Measurements from ENCODE around the gene SNAPC2. TPM values are rescaled to one million over a fixed set of nuclear protein-coding genes. Genes with fewer than 3 reads are reported as not detected.

Gene SNAPC2
- total and polyA plus RNA-seq, 2 donors (not counting 1 experiment from before 2014, with no cell fraction given) = 19.9 to 21.7 TPM

DNA sequence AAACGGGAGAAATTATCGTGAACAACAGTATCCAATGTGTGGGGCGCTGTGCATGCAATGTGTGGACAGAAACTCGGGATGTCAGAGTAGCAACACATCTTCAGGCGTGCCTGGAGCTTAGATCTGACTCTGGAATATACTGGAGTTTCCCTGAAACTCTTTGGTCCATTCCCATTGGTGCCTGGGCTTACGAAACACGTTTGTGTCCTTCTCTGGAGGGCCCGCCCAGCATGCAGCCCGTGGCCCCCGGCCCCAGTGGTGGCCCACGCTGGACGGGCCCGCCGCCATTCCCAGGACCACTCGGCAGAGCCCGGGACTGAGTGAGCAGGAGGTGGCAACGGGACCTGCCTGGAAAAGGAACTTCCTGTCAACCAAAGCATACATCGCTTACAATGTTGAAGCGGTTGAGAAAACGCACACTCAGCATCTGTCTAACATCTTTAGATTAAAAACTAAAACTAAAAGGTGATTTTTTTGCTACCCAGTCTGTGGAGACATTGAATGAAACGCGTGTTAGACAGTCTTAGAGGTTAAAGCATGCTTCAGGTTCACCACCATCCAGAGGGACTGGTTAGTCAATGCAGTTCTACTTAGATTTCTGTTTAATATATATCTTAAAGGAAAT, 42.6 kb downstream of the SNAPC2 start:
- H3K9me3 Mint-ChIP-seq (ENCODE audit: insufficient read depth) = no peaks in the 10 kb centered on the region
- DNase-seq = no peak

DNA sequence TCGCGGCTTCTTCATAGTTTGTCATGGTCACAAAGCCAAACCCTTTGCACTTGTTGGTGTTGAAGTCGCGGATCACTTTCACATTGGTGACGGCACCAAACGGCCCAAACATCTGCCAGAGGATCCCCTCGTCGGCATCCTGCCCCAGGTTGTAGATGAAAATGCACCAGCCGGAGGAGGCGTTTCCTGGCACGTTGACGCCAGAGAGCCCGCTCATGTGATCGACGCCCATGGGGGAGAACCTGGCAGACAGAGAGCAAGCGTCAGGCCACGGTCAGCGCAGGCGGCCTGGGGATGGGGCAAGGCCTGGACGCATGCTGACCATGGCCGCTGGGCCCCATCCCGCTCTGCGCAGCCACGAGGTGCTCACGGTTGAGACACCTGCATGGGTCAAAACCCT, 43.4 kb downstream of the SNAPC2 start:
- 98% methylated on average over 25 of the region's 25 CpGs for WGBS (ENCODE audit: insufficient coverage)

More for the DNA sequence above, 42.6 kb downstream of the SNAPC2 start:
- H4K20me1 ChIP-seq (ENCODE audit: control insufficient read depth, insufficient read depth, low read length, poor library complexity, severe bottlenecking) = no peaks in the 10 kb centered on the region
- H3K27me3 Mint-ChIP-seq = no peaks in the 10 kb centered on the region
- no peaks in the 10 kb centered on the region for H3K4me1 ChIP-seq (ENCODE audit: control insufficient read depth in 2 of 2, insufficient read depth in 2 of 2, low read length in 2 of 2)
- no peak overlapping the region for H3K27ac Mint-ChIP-seq
- no peaks in the 10 kb centered on the region for H3K9me3 ChIP-seq (ENCODE audit: control extremely low read depth in 1 of 3, control insufficient read depth in 2 of 3, insufficient read depth in 1 of 3, low read length in 2 of 3)
- WGBS (ENCODE audit: insufficient coverage) = 96% methylated on average over 17 of the region's 22 CpGs
- no peak overlapping the region for H3K27ac ChIP-seq (ENCODE audit: low read length in 2 of 2)
- H3K9ac ChIP-seq (ENCODE audit: low read length) = no peak overlapping the region
- H3K4me2 ChIP-seq (replicated peaks; ENCODE audit: low read depth, low read length, poor library complexity, severe bottlenecking) = no peak overlapping the region
- CTCF ChIA-PET = no interaction called here
- peaks cover 3 to 52% of the 10 kb centered on the region in 2 experiments for H3K36me3 ChIP-seq (replicated peaks in 1 of 2; ENCODE audit: control extremely low read depth in 1 of 2, control insufficient read depth in 1 of 2, extremely low read depth in 1 of 2, insufficient read depth in 2 of 2, low read length in 1 of 2)
- no peaks in the 10 kb centered on the region for H3K4me1 Mint-ChIP-seq
- ATAC-seq (ENCODE audit: low read depth) = no peak
- TF ChIP-seq EZH2 (IDR thresholded peaks at IDR 0.05; ENCODE audit: borderline replicate concordance, insufficient read depth, low read depth, low read length, poor library complexity, severe bottlenecking) = no peak
- TF ChIP-seq, protein P1, sequence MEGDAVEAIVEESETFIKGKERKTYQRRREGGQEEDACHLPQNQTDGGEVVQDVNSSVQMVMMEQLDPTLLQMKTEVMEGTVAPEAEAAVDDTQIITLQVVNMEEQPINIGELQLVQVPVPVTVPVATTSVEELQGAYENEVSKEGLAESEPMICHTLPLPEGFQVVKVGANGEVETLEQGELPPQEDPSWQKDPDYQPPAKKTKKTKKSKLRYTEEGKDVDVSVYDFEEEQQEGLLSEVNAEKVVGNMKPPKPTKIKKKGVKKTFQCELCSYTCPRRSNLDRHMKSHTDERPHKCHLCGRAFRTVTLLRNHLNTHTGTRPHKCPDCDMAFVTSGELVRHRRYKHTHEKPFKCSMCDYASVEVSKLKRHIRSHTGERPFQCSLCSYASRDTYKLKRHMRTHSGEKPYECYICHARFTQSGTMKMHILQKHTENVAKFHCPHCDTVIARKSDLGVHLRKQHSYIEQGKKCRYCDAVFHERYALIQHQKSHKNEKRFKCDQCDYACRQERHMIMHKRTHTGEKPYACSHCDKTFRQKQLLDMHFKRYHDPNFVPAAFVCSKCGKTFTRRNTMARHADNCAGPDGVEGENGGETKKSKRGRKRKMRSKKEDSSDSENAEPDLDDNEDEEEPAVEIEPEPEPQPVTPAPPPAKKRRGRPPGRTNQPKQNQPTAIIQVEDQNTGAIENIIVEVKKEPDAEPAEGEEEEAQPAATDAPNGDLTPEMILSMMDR (IDR thresholded peaks at IDR 0.05) = no peak
- no peak overlapping the region for H3K4me3 Mint-ChIP-seq
- H3K27me3 ChIP-seq (replicated peaks in 1 of 4; ENCODE audit: control extremely low read depth in 1 of 4, control insufficient read depth in 3 of 4, insufficient read depth in 4 of 4, low read length in 3 of 4) = no peaks in the 10 kb centered on the region
- POLR2A ChIA-PET = interaction anchor here (0.5 kb wide), 1 partner anchor 191 kb away, joined by 4 read pairs; no protein-coding TSS in a partner anchor
- H3K4me3 ChIP-seq (ENCODE audit: control extremely low read depth in 1 of 5, extremely low read depth in 1 of 5, insufficient read depth in 1 of 5, low read depth in 2 of 5, low read length in 4 of 5) = no peak overlapping the region
- H3K79me2 ChIP-seq (ENCODE audit: control insufficient read depth, insufficient read depth, low read length) = no peaks in the 10 kb centered on the region
- intact Hi-C loops (cut with micrococcal nuclease) = no loop called here
- no peak overlapping the region for H2AFZ ChIP-seq (ENCODE audit: insufficient read depth, low read depth, low read length, poor library complexity, severe bottlenecking)

More for the DNA sequence above, 43.4 kb downstream of the SNAPC2 start:
- ChIA-PET CTCF (no interaction called here), POLR2A (no interaction called here)
- Mint-ChIP-seq H3K27ac (no peak overlapping the region), H3K4me3 (no peak overlapping the region), H3K4me1 (no peaks in the 10 kb centered on the region), H3K27me3 (no peaks in the 10 kb centered on the region), H3K9me3 (ENCODE audit: insufficient read depth) (no peaks in the 10 kb centered on the region)
- DNase-seq = no peak
- no peaks in the 10 kb centered on the region for H3K4me1 ChIP-seq (ENCODE audit: control insufficient read depth in 2 of 2, insufficient read depth in 2 of 2, low read length in 2 of 2)
- no peaks in the 10 kb centered on the region for H3K79me2 ChIP-seq (ENCODE audit: control insufficient read depth, insufficient read depth, low read length)
- no peaks in the 10 kb centered on the region for H3K27me3 ChIP-seq (replicated peaks in 1 of 4; ENCODE audit: control extremely low read depth in 1 of 4, control insufficient read depth in 3 of 4, insufficient read depth in 4 of 4, low read length in 3 of 4)
- intact Hi-C loops (cut with micrococcal nuclease) = no loop called here
- no peak for TF ChIP-seq EZH2 (IDR thresholded peaks at IDR 0.05; ENCODE audit: borderline replicate concordance, insufficient read depth, low read depth, low read length, poor library complexity, severe bottlenecking)
- TF ChIP-seq, protein P1 (IDR thresholded peaks at IDR 0.05) = no peak
- H3K4me2 ChIP-seq (replicated peaks; ENCODE audit: low read depth, low read length, poor library complexity, severe bottlenecking) = no peak overlapping the region
- no peak overlapping the region for H2AFZ ChIP-seq (ENCODE audit: insufficient read depth, low read depth, low read length, poor library complexity, severe bottlenecking)
- no peak overlapping the region for H3K4me3 ChIP-seq (ENCODE audit: control extremely low read depth in 1 of 5, extremely low read depth in 1 of 5, insufficient read depth in 1 of 5, low read depth in 2 of 5, low read length in 4 of 5)
- H3K9ac ChIP-seq (ENCODE audit: low read length) = no peak overlapping the region
- no peak for ATAC-seq (ENCODE audit: low read depth)
- H3K36me3 ChIP-seq (replicated peaks in 1 of 2; ENCODE audit: control extremely low read depth in 1 of 2, control insufficient read depth in 1 of 2, extremely low read depth in 1 of 2, insufficient read depth in 2 of 2, low read length in 1 of 2) = peaks cover 3 to 60% of the 10 kb centered on the region in 2 experiments
- H3K27ac ChIP-seq (ENCODE audit: low read length in 2 of 2) = no peak overlapping the region
- H3K9me3 ChIP-seq (ENCODE audit: control extremely low read depth in 1 of 3, control insufficient read depth in 2 of 3, insufficient read depth in 1 of 3, low read length in 2 of 3) = no peaks in the 10 kb centered on the region
- no peaks in the 10 kb centered on the region for H4K20me1 ChIP-seq (ENCODE audit: control insufficient read depth, insufficient read depth, low read length, poor library complexity, severe bottlenecking)
